ENCODE data around the gene ENOX2. TPM values are rescaled to one million over a fixed set of nuclear protein-coding genes. Genes with fewer than 3 reads are reported as not detected.
A peak's percentile ranks its signal among the peaks of the same experiment; 100 is the strongest.

The ENOX2 gene
- polyA plus RNA-seq, 1 donor from 2014 or later, result 48.7 TPM

- Histone ChIP-seq H3K4me3 (ENCODE audit: low read length) (no peak overlapping the region), H3K27me3 (ENCODE audit: insufficient read depth, low read depth, low read length) (no peaks in the 10 kb centered on the region), H3K79me2 (replicated peaks; ENCODE audit: insufficient read depth, low read length) (no peaks in the 10 kb centered on the region), H3K27ac (ENCODE audit: low read length) (peak overlapping the region; percentile 31), H4K20me1 (ENCODE audit: insufficient read depth) (no peaks in the 10 kb centered on the region), H3K4me2 (ENCODE audit: low read length) (no peak overlapping the region), H3K9me2 (ENCODE audit: insufficient read depth, low read length) (no peaks in the 10 kb centered on the region), H3F3A (ENCODE audit: insufficient read depth, low read length, poor library complexity, severe bottlenecking) (no peaks in the 10 kb centered on the region), H2AFZ (ENCODE audit: low read depth, low read length) (no peak overlapping the region), H3K9ac (ENCODE audit: low read length) (no peak overlapping the region), H3K9me3 (ENCODE audit: low read length) (no peaks in the 10 kb centered on the region), H3K36me3 (ENCODE audit: insufficient read depth, low read length) (no peaks in the 10 kb centered on the region)
- no peak for TF ChIP-seq POLR2AphosphoS5 (IDR thresholded peaks at IDR 0.05)
- no peak for TF ChIP-seq MXI1 (conservative IDR thresholded peaks at IDR 0.05; ENCODE audit: poor library complexity, severe bottlenecking)
- no peak for TF ChIP-seq EZH2 (IDR thresholded peaks at IDR 0.05; ENCODE audit: borderline replicate concordance, insufficient read depth, low read length, poor library complexity, severe bottlenecking)
- TF ChIP-seq SMC3 (conservative IDR thresholded peaks at IDR 0.05; ENCODE audit: poor library complexity), result no peak
- no peak for TF ChIP-seq REST (IDR thresholded peaks at IDR 0.05; ENCODE audit: borderline replicate concordance)
- no peak for TF ChIP-seq RAD21 (conservative IDR thresholded peaks at IDR 0.05)
- TF ChIP-seq CTCF (IDR thresholded peaks at IDR 0.05; ENCODE audit: poor library complexity, severe bottlenecking), result no peak
- TF ChIP-seq EP300 (conservative IDR thresholded peaks at IDR 0.05; ENCODE audit: poor library complexity, severe bottlenecking), result no peak
- TF ChIP-seq TAF1 (IDR thresholded peaks at IDR 0.05; ENCODE audit: low read depth), result no peak
These were observed 203.4 kb downstream of the ENOX2 start for GRCh38 chrX:130699618-130700017.

GRCh38 chrX:130696542-130696941 is 206.5 kb downstream of the ENOX2 start:
- Histone ChIP-seq H3K9me3 (ENCODE audit: low read length) (no peaks in the 10 kb centered on the region), H4K20me1 (ENCODE audit: insufficient read depth) (no peaks in the 10 kb centered on the region), H3K4me2 (ENCODE audit: low read length) (no peak overlapping the region), H3K36me3 (ENCODE audit: insufficient read depth, low read length) (no peaks in the 10 kb centered on the region), H3K27me3 (ENCODE audit: insufficient read depth, low read depth, low read length) (no peaks in the 10 kb centered on the region), H3F3A (ENCODE audit: insufficient read depth, low read length, poor library complexity, severe bottlenecking) (no peaks in the 10 kb centered on the region), H3K9me2 (ENCODE audit: insufficient read depth, low read length) (no peaks in the 10 kb centered on the region), H3K79me2 (replicated peaks; ENCODE audit: insufficient read depth, low read length) (no peaks in the 10 kb centered on the region), H2AFZ (ENCODE audit: low read depth, low read length) (no peak overlapping the region), H3K4me3 (ENCODE audit: low read length) (no peak overlapping the region), H3K27ac (ENCODE audit: low read length) (no peak overlapping the region), H3K9ac (ENCODE audit: low read length) (no peak overlapping the region)
- TF ChIP-seq EP300 (conservative IDR thresholded peaks at IDR 0.05; ENCODE audit: poor library complexity, severe bottlenecking) (no peak), CTCF (IDR thresholded peaks at IDR 0.05; ENCODE audit: poor library complexity, severe bottlenecking) (no peak), MXI1 (conservative IDR thresholded peaks at IDR 0.05; ENCODE audit: poor library complexity, severe bottlenecking) (no peak), RAD21 (conservative IDR thresholded peaks at IDR 0.05) (no peak), POLR2AphosphoS5 (IDR thresholded peaks at IDR 0.05) (no peak), TAF1 (IDR thresholded peaks at IDR 0.05; ENCODE audit: low read depth) (no peak), REST (IDR thresholded peaks at IDR 0.05; ENCODE audit: borderline replicate concordance) (no peak), SMC3 (conservative IDR thresholded peaks at IDR 0.05; ENCODE audit: poor library complexity) (no peak), EZH2 (IDR thresholded peaks at IDR 0.05; ENCODE audit: borderline replicate concordance, insufficient read depth, low read length, poor library complexity, severe bottlenecking) (no peak)

Measured in neural cell (in vitro differentiated cells).